ENCODE data around the gene EVA1B.

The EVA1B gene

GRCh38 chr1:36274201-36274600 lies 49.2 kb downstream of the EVA1B start:
- no peak for DNase-seq

DNA sequence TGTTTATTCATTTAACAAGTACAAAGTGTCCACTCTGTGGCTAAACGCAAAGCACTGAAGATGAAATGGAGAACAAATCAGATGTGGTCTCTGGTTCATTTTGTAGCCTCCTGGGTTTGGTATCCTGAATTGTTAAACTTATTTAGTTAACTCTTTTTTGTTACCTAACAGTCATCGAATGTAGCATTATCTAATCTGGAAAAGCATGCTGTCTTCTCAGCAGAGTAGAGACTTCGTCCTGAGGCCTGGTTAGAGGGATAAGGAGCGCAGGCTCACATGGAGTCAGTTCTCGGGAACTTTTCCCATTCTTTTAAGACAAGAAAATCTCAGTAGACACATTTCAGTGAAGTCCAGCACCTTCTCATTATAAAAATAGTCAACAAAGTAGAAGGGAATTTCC lies 50.4 kb downstream of the EVA1B start:
- no peak for DNase-seq
